Caco-2 (cell line): Measurements from ENCODE around the gene ZSWIM8. TPM values are rescaled to one million over a fixed set of nuclear protein-coding genes. Genes with fewer than 3 reads are reported as not detected.

ENCODE experiments used
- BruUV-seq: library from RNA; stranded (reverse); fragments of 400-500 nt; replicated peaks from 2 replicates; lab custom pipeline; 2021; lab: Mats Ljungman, UMichigan
- CTCF ChIA-PET: fragments of 300-600 bp; sonication (Branson Sonifier 250); formaldehyde crosslinking; loops from one replicate; lab custom pipeline; 2022; ENCODE audit warnings: antibody characterized with exemption; lab: Charles Lee
- POLR2A ChIA-PET: fragments of 300-600 bp; sonication (Branson Sonifier 250); formaldehyde crosslinking; loops from one replicate; lab custom pipeline; 2022; ENCODE audit warnings: antibody characterized with exemption; lab: Charles Lee
- DNase-seq, 2 experiments: peaks; one replicate each; pipeline versions ENCODE4 v3.0.0 to v3.0.0-alpha.2; 2020 to 2022
- H3K27me3 ChIP-seq: replicated peaks from 2 replicates; pipeline ENCODE4 v1.6.0; 2011; ENCODE audit warnings: low read length; ENCODE audit not compliant: control insufficient read depth, insufficient read depth
- H3K36me3 ChIP-seq: 2 replicates; pipeline ENCODE4 v1.5.1; 2011; ENCODE audit warnings: low read length; ENCODE audit not compliant: control insufficient read depth, insufficient read depth
- H3K4me1 ChIP-seq: fragments of 250-450 bp; sonication (Bioruptor Pico); 2 replicates; pipeline ENCODE4 v1.5.1; 2020; ENCODE audit warnings: mild to moderate bottlenecking
- H3K4me3 ChIP-seq: 2 replicates; pipeline ENCODE4 v1.5.1; 2011; ENCODE audit warnings: low read depth, mild to moderate bottlenecking, control low read depth, low read length
- H3K9me3 ChIP-seq: fragments of 250-450 bp; sonication (Bioruptor Pico); 2 replicates; pipeline ENCODE4 v1.5.1; 2020; ENCODE audit warnings: mild to moderate bottlenecking, moderate library complexity
- H3K27ac Mint-ChIP-seq: one replicate; pipeline ENCODE4 v1.8.0; 2022; ENCODE audit warnings: mixed read lengths; ENCODE audit not compliant: unreplicated experiment
- H3K27me3 Mint-ChIP-seq: one replicate; pipeline ENCODE4 v1.8.0; 2022; ENCODE audit warnings: mixed read lengths; ENCODE audit not compliant: insufficient read depth, unreplicated experiment
- H3K36me3 Mint-ChIP-seq: one replicate; pipeline ENCODE4 v1.8.0; 2022; ENCODE audit warnings: mild to moderate bottlenecking, mixed read lengths; ENCODE audit not compliant: insufficient read depth, unreplicated experiment
- H3K4me1 Mint-ChIP-seq: one replicate; pipeline ENCODE4 v1.8.0; 2022; ENCODE audit warnings: low read depth, mixed read lengths; ENCODE audit not compliant: unreplicated experiment
- H3K4me3 Mint-ChIP-seq: one replicate; pipeline ENCODE4 v1.8.0; 2022; ENCODE audit warnings: mild to moderate bottlenecking, moderate library complexity, mixed read lengths; ENCODE audit not compliant: unreplicated experiment
- H3K9me3 Mint-ChIP-seq: one replicate; pipeline ENCODE4 v1.8.0; 2022; ENCODE audit warnings: mixed read lengths; ENCODE audit not compliant: unreplicated experiment
- CTCF ChIP-seq, 2 experiments: fragments of 200-600 bp in 1 of 2; IDR thresholded peaks; 1 replicate in 1 of 2; 2 replicates in 1 of 2; pipeline versions ENCODE4 v1.5.1 to v1.8.0; 2011 to 2022; ENCODE audit warnings: antibody characterized with exemption in 1 of 2, control low read depth in 1 of 2, inconsistent platforms in 1 of 2, low read depth in 1 of 2, low read length in 1 of 2, mild to moderate bottlenecking in 1 of 2, moderate library complexity in 1 of 2; ENCODE audit not compliant: insufficient read depth in 1 of 2, severe bottlenecking in 1 of 2, unreplicated experiment in 1 of 2
- intact Hi-C: fragments of 100-400 bp; cut with micrococcal nuclease; formaldehyde crosslinking; loops from one replicate; pipeline ENCODE4 v1.10.0; 2022; ENCODE audit not compliant: unreplicated experiment
- total RNA-seq: library from RNA; stranded (reverse); gene quantifications from 2 replicates; pipeline ENCODE4 v1.2.3, GENCODE V29; 2022

The ZSWIM8 gene
- total RNA-seq, 1 experiment from 2014 or later: 103 TPM

GRCh38 chr10:73819513-73820093 is 34.2 kb downstream of the ZSWIM8 start:
- no peaks in the 10 kb centered on the region for H3K9me3 Mint-ChIP-seq
- no peaks in the 10 kb centered on the region for H3K27me3 Mint-ChIP-seq
- DNase-seq: no peak
- H3K4me3 Mint-ChIP-seq: no peak overlapping the region
- POLR2A ChIA-PET: no interaction called here
- peaks cover 78% of the 10 kb centered on the region for H3K36me3 Mint-ChIP-seq
- TF ChIP-seq CTCF (IDR thresholded peaks at IDR 0.05; ENCODE audit: insufficient read depth in 1 of 2, low read depth in 1 of 2, low read length in 1 of 2, severe bottlenecking in 1 of 2, unreplicated experiment in 1 of 2): no peak
- Histone ChIP-seq H3K27me3 (no peaks in the 10 kb centered on the region), H3K4me1 (no peaks in the 10 kb centered on the region), H3K36me3 (peaks cover 5% of the 10 kb centered on the region), H3K4me3 (no peak overlapping the region), H3K9me3 (no peaks in the 10 kb centered on the region)
- no TSS peak for BruUV-seq
- CTCF ChIA-PET: interaction anchor here (0.6 to 1.0 kb wide), 3 partner anchors 91 to 145 kb away, joined by 3 read pairs; partner anchors contain the start of gene PLAU
- H3K4me1 Mint-ChIP-seq: no peaks in the 10 kb centered on the region
- no peak overlapping the region for H3K27ac Mint-ChIP-seq
- intact Hi-C loops: no loop called here

- no peak overlapping the region for H3K27ac Mint-ChIP-seq
- BruUV-seq: no TSS peak
- ChIA-PET POLR2A (no interaction called here), CTCF (no interaction called here)
- H3K9me3 Mint-ChIP-seq: no peaks in the 10 kb centered on the region
- intact Hi-C loops: no loop called here
- H3K36me3 Mint-ChIP-seq: peaks cover 82% of the 10 kb centered on the region
- Histone ChIP-seq H3K4me1 (no peaks in the 10 kb centered on the region), H3K36me3 (peaks cover 14% of the 10 kb centered on the region), H3K9me3 (no peaks in the 10 kb centered on the region), H3K27me3 (no peaks in the 10 kb centered on the region), H3K4me3 (no peak overlapping the region)
- H3K4me1 Mint-ChIP-seq: no peaks in the 10 kb centered on the region
- DNase-seq: peak in 1 of 2 experiments; percentile 23
- H3K27me3 Mint-ChIP-seq: no peaks in the 10 kb centered on the region
- TF ChIP-seq CTCF (IDR thresholded peaks at IDR 0.05; ENCODE audit: insufficient read depth in 1 of 2, low read depth in 1 of 2, low read length in 1 of 2, severe bottlenecking in 1 of 2, unreplicated experiment in 1 of 2): no peak
- no peak overlapping the region for H3K4me3 Mint-ChIP-seq
Observed at GRCh38 chr10:73823391-73823790, 38.0 kb downstream of the ZSWIM8 start.

GRCh38 chr10:73824146-73824725 is 38.8 kb downstream of the ZSWIM8 start:
- Mint-ChIP-seq H3K27me3 (no peaks in the 10 kb centered on the region), H3K9me3 (no peaks in the 10 kb centered on the region), H3K27ac (no peak overlapping the region), H3K36me3 (peaks cover 74% of the 10 kb centered on the region), H3K4me3 (no peak overlapping the region), H3K4me1 (no peaks in the 10 kb centered on the region)
- no peaks in the 10 kb centered on the region for H3K27me3 ChIP-seq
- no peak for TF ChIP-seq CTCF (IDR thresholded peaks at IDR 0.05; ENCODE audit: insufficient read depth in 1 of 2, low read depth in 1 of 2, low read length in 1 of 2, severe bottlenecking in 1 of 2, unreplicated experiment in 1 of 2)
- no TSS peak for BruUV-seq
- ChIA-PET CTCF (no interaction called here), POLR2A (no interaction called here)
- no peaks in the 10 kb centered on the region for H3K4me1 ChIP-seq
- H3K9me3 ChIP-seq: no peaks in the 10 kb centered on the region
- H3K36me3 ChIP-seq: peaks cover 14% of the 10 kb centered on the region
- no peak overlapping the region for H3K4me3 ChIP-seq
- intact Hi-C loops: no loop called here
- DNase-seq: no peak
